Measurements from ENCODE around the gene CASP12. TPM values are rescaled to one million over a fixed set of nuclear protein-coding genes. Genes with fewer than 3 reads are reported as not detected.
"Not testable (repeated sequence)": the region's sequence is repeated elsewhere in the genome, so short reads cannot be mapped to it uniquely, and the experiment has no call there.

CASP12 gene
- total RNA-seq = 0.43 TPM in 1 of 2 replicates, not detected in the other

- TF ChIP-seq CTCF (IDR thresholded peaks at IDR 0.05; ENCODE audit: insufficient read depth, low read depth, low read length) = no peak
- H3K4me3 ChIP-seq (ENCODE audit: low read depth, low read length) = no peak within 1 kb of the TSS
- DNase-seq (ENCODE audit: low read depth) = peak; percentile 33
Observed at GRCh38 chr11:104897891-104898684, at the start of gene CASP12. TSS of gene CASP12 (minus strand) at chr11:104898460.

GRCh38 chr11:104946907-104947306 lies 48.6 kb upstream of the CASP12 start:
- peak; percentile 66 for DNase-seq (ENCODE audit: low read depth)
- TF ChIP-seq CTCF (IDR thresholded peaks at IDR 0.05; ENCODE audit: insufficient read depth, low read depth, low read length) = peak; percentile 55
- H3K4me3 ChIP-seq (ENCODE audit: low read depth, low read length) = no peak overlapping the region

- peak; percentile 30 for DNase-seq (ENCODE audit: low read depth)
- H3K4me3 ChIP-seq (ENCODE audit: low read depth, low read length) = no peak overlapping the region
- no peak for TF ChIP-seq CTCF (IDR thresholded peaks at IDR 0.05; ENCODE audit: insufficient read depth, low read depth, low read length)
Observed at GRCh38 chr11:104944076-104944475, 45.8 kb upstream of the CASP12 start.

- no peak for TF ChIP-seq CTCF (IDR thresholded peaks at IDR 0.05; ENCODE audit: insufficient read depth, low read depth, low read length)
- DNase-seq (ENCODE audit: low read depth) = no peak
- no peak overlapping the region for H3K4me3 ChIP-seq (ENCODE audit: low read depth, low read length)
Observed at GRCh38 chr11:104943561-104943960, 45.3 kb upstream of the CASP12 start.

GRCh38 chr11:104934594-104934993 lies 36.3 kb upstream of the CASP12 start:
- no peak for TF ChIP-seq CTCF (IDR thresholded peaks at IDR 0.05; ENCODE audit: insufficient read depth, low read depth, low read length)
- no peak for DNase-seq (ENCODE audit: low read depth)
- H3K4me3 ChIP-seq (ENCODE audit: low read depth, low read length) = no peak overlapping the region

GRCh38 chr11:104934073-104934472 lies 35.8 kb upstream of the CASP12 start:
- not testable (repeated sequence) for H3K4me3 ChIP-seq (ENCODE audit: low read depth, low read length); DNase-seq (ENCODE audit: low read depth)

GRCh38 chr11:104928811-104929210 lies 30.6 kb upstream of the CASP12 start:
- H3K4me3 ChIP-seq (ENCODE audit: low read depth, low read length) = no peak overlapping the region
- TF ChIP-seq CTCF (IDR thresholded peaks at IDR 0.05; ENCODE audit: insufficient read depth, low read depth, low read length) = no peak
- DNase-seq (ENCODE audit: low read depth) = peak; percentile 60

Data from fibroblast of villous mesenchyme (primary cell).